Naive thymus-derived CD4-positive, alpha-beta T cell (primary cell): Measurements from ENCODE around the gene RAB6A. TPM values are rescaled to one million over a fixed set of nuclear protein-coding genes. Genes with fewer than 3 reads are reported as not detected.
"Not testable (repeated sequence)": the region's sequence is repeated elsewhere in the genome, so short reads cannot be mapped to it uniquely, and the experiment has no call there.

Source experiments
- ATAC-seq: fragments of 150-1000 bp; cut with Tn5 transposase; 2 replicates; pipeline ENCODE4 v1.10.0; 2021; ENCODE audit warnings: mild to moderate bottlenecking, moderate library complexity
- CTCF ChIA-PET: fragments of 350-600 bp; sonication (Branson Sonifier 250); formaldehyde crosslinking; loops from one replicate; lab custom pipeline; 2021; ENCODE audit warnings: antibody characterized with exemption; lab: Charles Lee
- POLR2A ChIA-PET: fragments of 350-600 bp; sonication (Branson Sonifier 250); formaldehyde crosslinking; loops from one replicate; lab custom pipeline; 2021; ENCODE audit warnings: antibody characterized with exemption, inconsistent platforms; lab: Charles Lee
- DNase-seq, 9 donors: peaks; one replicate each; pipeline versions ENCODE4 v3.0.0 to v3.0.0-alpha.2; 2020 to 2022; ENCODE audit warnings: mixed read lengths in 1 of 9
- H3K27ac ChIP-seq: one replicate; pipeline ENCODE4 v1.7.0; 2013; ENCODE audit warnings: mild to moderate bottlenecking, low read depth, low read length, moderate library complexity
- H3K27me3 ChIP-seq, 2 donors: one replicate each; pipeline ENCODE4 v1.7.0; 2013; ENCODE audit warnings: low read length in 2 of 2, mild to moderate bottlenecking in 2 of 2, moderate library complexity in 2 of 2; ENCODE audit not compliant: control insufficient read depth in 2 of 2, insufficient read depth in 2 of 2
- H3K36me3 ChIP-seq, 3 experiments: 1 replicate in 2 of 3; 2 replicates in 1 of 3; pipeline ENCODE4 v1.7.0; 2013; ENCODE audit warnings: low read length in 3 of 3, mild to moderate bottlenecking in 3 of 3, moderate library complexity in 1 of 3; ENCODE audit not compliant: insufficient read depth in 3 of 3, control insufficient read depth in 2 of 3
- H3K4me1 ChIP-seq, 2 donors: one replicate each; pipeline ENCODE4 v1.7.0; 2013; ENCODE audit warnings: low read length in 2 of 2, mild to moderate bottlenecking in 2 of 2, moderate library complexity in 1 of 2; ENCODE audit not compliant: control insufficient read depth in 2 of 2, insufficient read depth in 2 of 2
- H3K4me3 ChIP-seq: 2 replicates; pipeline ENCODE4 v1.7.0; 2013; ENCODE audit warnings: mild to moderate bottlenecking, low read length
- H3K9me3 ChIP-seq, 3 experiments: 1 replicate in 2 of 3; 2 replicates in 1 of 3; pipeline ENCODE4 v1.7.0; 2013; ENCODE audit warnings: low read length in 3 of 3; ENCODE audit not compliant: control insufficient read depth in 2 of 3
- H3K27ac Mint-ChIP-seq, 9 donors: one replicate each; pipeline ENCODE4 v1.8.0; 2020 to 2022; ENCODE audit warnings: mixed read lengths in 9 of 9, mild to moderate bottlenecking in 8 of 9, moderate library complexity in 5 of 9, inconsistent platforms in 2 of 9
- H3K27me3 Mint-ChIP-seq, 5 donors: one replicate each; pipeline ENCODE4 v1.8.0; 2021 to 2022; ENCODE audit warnings: mixed read lengths in 5 of 5, mild to moderate bottlenecking in 1 of 5
- H3K36me3 Mint-ChIP-seq, 5 donors: one replicate each; pipeline ENCODE4 v1.8.0; 2020 to 2022; ENCODE audit warnings: mixed read lengths in 5 of 5, mild to moderate bottlenecking in 3 of 5, inconsistent platforms in 1 of 5
- H3K4me1 Mint-ChIP-seq, 7 donors: one replicate each; pipeline ENCODE4 v1.8.0; 2020 to 2022; ENCODE audit warnings: mixed read lengths in 7 of 7, mild to moderate bottlenecking in 3 of 7, inconsistent platforms in 1 of 7
- H3K4me3 Mint-ChIP-seq, 10 donors: one replicate each; pipeline ENCODE4 v1.8.0; 2020 to 2022; ENCODE audit warnings: mild to moderate bottlenecking in 10 of 10, mixed read lengths in 10 of 10, moderate library complexity in 6 of 10, inconsistent platforms in 2 of 10
- H3K9me3 Mint-ChIP-seq, 11 donors: one replicate each; pipeline ENCODE4 v1.8.0; 2020 to 2022; ENCODE audit warnings: mixed read lengths in 11 of 11, mild to moderate bottlenecking in 4 of 11, inconsistent platforms in 1 of 11, moderate library complexity in 1 of 11
- intact Hi-C, 2 donors: fragments of 100-400 bp; cut with micrococcal nuclease; formaldehyde crosslinking; loops; one replicate each; pipeline ENCODE4 v1.15.1; 2023
- polyA plus RNA-seq, 2 donors: library from polyadenylated mRNA; unstranded; fragments of 300-500 nt; fragmentation: Illumina TruSeq; gene quantifications; one replicate each; pipeline ENCODE4 v1.2.3, GENCODE V29; 2021
- total RNA-seq, 6 experiments: library from RNA in 5 of 6; stranded (reverse) in 5 of 6; gene quantifications; 1 replicate in 5 of 6; 2 replicates in 1 of 6; pipeline ENCODE4 v1.2.3 and lab custom pipeline; 2021 to 2026

RAB6A gene
- total and polyA plus RNA-seq, 7 experiments from 2014 or later = 54.9 to 94.5 (median 80.0) TPM

- DNase-seq (no peak), ATAC-seq (no peak)
- Histone ChIP-seq H3K4me1 (no peaks in the 10 kb centered on the region), H3K9me3 (no peaks in the 10 kb centered on the region), H3K4me3 (no peak overlapping the region), H3K27ac (no peak overlapping the region), H3K27me3 (no peaks in the 10 kb centered on the region), H3K36me3 (peaks cover 0 to 27% (median 0%) of the 10 kb centered on the region in 3 experiments)
- Mint-ChIP-seq H3K27me3 (no peaks in the 10 kb centered on the region), H3K27ac (no peak overlapping the region), H3K4me3 (no peak overlapping the region), H3K4me1 (peaks cover 0 to 4% (median 1%) of the 10 kb centered on the region in 7 donors), H3K9me3 (no peaks in the 10 kb centered on the region), H3K36me3 (peaks cover under 1 to 16% (median 4%) of the 10 kb centered on the region in 5 donors)
- ChIA-PET CTCF (no interaction called here), POLR2A (no interaction called here)
- intact Hi-C loops = no loop called here
Observed at GRCh38 chr11:73710964-73711363, 49.9 kb downstream of the RAB6A start.

GRCh38 chr11:73705053-73705452, 55.8 kb downstream of the RAB6A start:
- CTCF ChIA-PET = interaction anchor here (0.6 kb wide), 1 partner anchor 1887 kb away, joined by 3 read pairs; no protein-coding TSS in a partner anchor
- H3K4me3 Mint-ChIP-seq = no peak overlapping the region
- H3K36me3 ChIP-seq = peaks cover 0 to 38% (median 0%) of the 10 kb centered on the region in 3 experiments
- no peaks in the 10 kb centered on the region for H3K4me1 ChIP-seq
- no peak overlapping the region for H3K4me3 ChIP-seq
- no peak for DNase-seq
- POLR2A ChIA-PET = no interaction called here
- H3K27ac Mint-ChIP-seq = no peak overlapping the region
- no peaks in the 10 kb centered on the region for H3K4me1 Mint-ChIP-seq
- no peaks in the 10 kb centered on the region for H3K27me3 Mint-ChIP-seq
- no peaks in the 10 kb centered on the region for H3K9me3 ChIP-seq
- H3K27ac ChIP-seq = no peak overlapping the region
- no peaks in the 10 kb centered on the region for H3K27me3 ChIP-seq
- no peak for ATAC-seq
- intact Hi-C loops = no loop called here
- no peaks in the 10 kb centered on the region for H3K9me3 Mint-ChIP-seq
- H3K36me3 Mint-ChIP-seq = peaks cover 6 to 22% (median 11%) of the 10 kb centered on the region in 5 donors

GRCh38 chr11:73693899-73694525, 66.9 kb downstream of the RAB6A start:
- DNase-seq (no peak), ATAC-seq (no peak)
- H3K4me3 Mint-ChIP-seq = no peak overlapping the region
- Histone ChIP-seq H3K27me3 (no peaks in the 10 kb centered on the region), H3K4me1 (no peaks in the 10 kb centered on the region), H3K36me3 (peaks cover 0 to 11% (median 8%) of the 10 kb centered on the region in 3 experiments), H3K27ac (no peak overlapping the region), H3K9me3 (no peaks in the 10 kb centered on the region), H3K4me3 (no peak overlapping the region)
- POLR2A ChIA-PET = interaction anchor here (0.6 to 1.8 kb wide), 3 partner anchors 12 to 28 kb away, joined by 4 to 6 read pairs (median 4); no protein-coding TSS in a partner anchor
- intact Hi-C loops = no loop called here
- no peaks in the 10 kb centered on the region for H3K9me3 Mint-ChIP-seq
- no peak overlapping the region for H3K27ac Mint-ChIP-seq
- H3K36me3 Mint-ChIP-seq = peaks cover 0 to 24% (median 13%) of the 10 kb centered on the region in 5 donors
- no peaks in the 10 kb centered on the region for H3K4me1 Mint-ChIP-seq
- CTCF ChIA-PET = interaction anchor here (0.6 kb wide), 1 partner anchor 151 kb away, joined by 8 read pairs; no protein-coding TSS in a partner anchor
- no peaks in the 10 kb centered on the region for H3K27me3 Mint-ChIP-seq

- intact Hi-C loops = no loop called here
- POLR2A ChIA-PET = no interaction called here
- H3K27me3 ChIP-seq = no peaks in the 10 kb centered on the region
- no peaks in the 10 kb centered on the region for H3K27me3 Mint-ChIP-seq
- H3K9me3 ChIP-seq = no peaks in the 10 kb centered on the region
- no peak for ATAC-seq
- H3K4me1 ChIP-seq = no peaks in the 10 kb centered on the region
- H3K27ac Mint-ChIP-seq = no peak overlapping the region
- no peak overlapping the region for H3K27ac ChIP-seq
- CTCF ChIA-PET = interaction anchor here (0.6 kb wide), 1 partner anchor 451 kb away, joined by 3 read pairs; no protein-coding TSS in a partner anchor
- no peak for DNase-seq
- peaks cover 0 to 11% (median 4%) of the 10 kb centered on the region in 3 experiments for H3K36me3 ChIP-seq
- no peaks in the 10 kb centered on the region for H3K9me3 Mint-ChIP-seq
- peaks cover 0 to 2% (median 0%) of the 10 kb centered on the region in 7 donors for H3K4me1 Mint-ChIP-seq
- no peak overlapping the region for H3K4me3 ChIP-seq
- H3K36me3 Mint-ChIP-seq = peaks cover 4 to 27% (median 19%) of the 10 kb centered on the region in 5 donors
- H3K4me3 Mint-ChIP-seq = no peak overlapping the region
Observed at GRCh38 chr11:73680687-73681086, 80.2 kb downstream of the RAB6A start.

GRCh38 chr11:73676552-73676951, 84.3 kb downstream of the RAB6A start:
- intact Hi-C loops, H3K27ac ChIP-seq, DNase-seq, H3K36me3 ChIP-seq, ATAC-seq, H3K27me3 ChIP-seq, POLR2A ChIA-PET, H3K4me3 Mint-ChIP-seq, H3K4me1 Mint-ChIP-seq, H3K4me1 ChIP-seq, H3K4me3 ChIP-seq, H3K27me3 Mint-ChIP-seq, H3K9me3 ChIP-seq, H3K9me3 Mint-ChIP-seq, CTCF ChIA-PET: not testable (repeated sequence)
- Mint-ChIP-seq H3K27ac (peak overlapping the region in 1 of 9 donors; percentile 9), H3K36me3 (peaks cover 4 to 29% (median 14%) of the 10 kb centered on the region in 5 donors)

- ChIA-PET CTCF (interaction anchor here (0.9 kb wide), 1 partner anchor 10 kb away, joined by 3 read pairs; no protein-coding TSS in a partner anchor), POLR2A (interaction anchor here (1.3 kb wide), 1 partner anchor 9 kb away, joined by 3 read pairs; no protein-coding TSS in a partner anchor)
- Mint-ChIP-seq H3K27ac (peak overlapping the region in 2 of 9 donors; percentile 31 to 32), H3K4me1 (peaks cover 0 to 4% (median 0%) of the 10 kb centered on the region in 7 donors), H3K9me3 (no peaks in the 10 kb centered on the region), H3K4me3 (no peak overlapping the region), H3K27me3 (no peaks in the 10 kb centered on the region), H3K36me3 (peaks cover 0 to 13% (median 4%) of the 10 kb centered on the region in 5 donors)
- Histone ChIP-seq H3K27ac (no peak overlapping the region), H3K27me3 (no peaks in the 10 kb centered on the region), H3K4me1 (no peaks in the 10 kb centered on the region), H3K4me3 (no peak overlapping the region), H3K36me3 (no peaks in the 10 kb centered on the region), H3K9me3 (no peaks in the 10 kb centered on the region)
- ATAC-seq = no peak
- DNase-seq = no peak
- intact Hi-C loops = no loop called here
Observed at GRCh38 chr11:73671701-73672100, 89.2 kb downstream of the RAB6A start.
